Mesothelial cell of epicardium (in vitro differentiated cells): ENCODE data around the gene COL11A2. TPM values are rescaled to one million over a fixed set of nuclear protein-coding genes. Genes with fewer than 3 reads are reported as not detected.
A peak's percentile ranks its signal among the peaks of the same experiment; 100 is the strongest.
"Not testable (repeated sequence)": the region's sequence is repeated elsewhere in the genome, so short reads cannot be mapped to it uniquely, and the experiment has no call there.

ENCODE experiments used
- DNase-seq, 2 experiments: peaks; one replicate each; pipeline ENCODE4 v3.0.0; 2021; ENCODE audit warnings: low spot score in 2 of 2; ENCODE audit not compliant: unreplicated experiment in 2 of 2
- H3K27ac Mint-ChIP-seq: 2 replicates; pipeline ENCODE4 v1.8.0; 2021; ENCODE audit warnings: mixed read lengths
- H3K27me3 Mint-ChIP-seq: 2 replicates; pipeline ENCODE4 v1.8.0; 2021; ENCODE audit warnings: low read depth, mixed read lengths
- H3K36me3 Mint-ChIP-seq: 2 replicates; pipeline ENCODE4 v1.8.0; 2021; ENCODE audit warnings: mixed read lengths
- H3K4me1 Mint-ChIP-seq: 2 replicates; pipeline ENCODE4 v1.8.0; 2021; ENCODE audit warnings: mixed read lengths
- H3K4me3 Mint-ChIP-seq: 2 replicates; pipeline ENCODE4 v1.8.0; 2021; ENCODE audit warnings: mild to moderate bottlenecking, moderate library complexity, mixed read lengths
- H3K9me3 Mint-ChIP-seq: 2 replicates; pipeline ENCODE4 v1.8.0; 2021; ENCODE audit warnings: mixed read lengths
- CTCF ChIP-seq: fragments of 200-600 bp; sonication (generic); IDR thresholded peaks from one replicate; pipeline ENCODE4 v1.5.0; 2021; ENCODE audit warnings: antibody characterized with exemption; ENCODE audit not compliant: unreplicated experiment
- total RNA-seq: library from RNA; stranded (reverse); gene quantifications from 3 replicates; pipeline ENCODE4 v1.2.1, GENCODE V29; 2021

COL11A2 gene
- total RNA-seq = 12.6 to 14.4 TPM (median 14.2 TPM) in 3 replicates

GRCh38 chr6:33192105-33192646 lies at the start of gene COL11A2:
COL11A2 (minus strand) TSS chr6:33192467; CDS start chr6:33192240, 227 bp downstream.
- no peak for DNase-seq
- H3K9me3 Mint-ChIP-seq = no peaks in the 10 kb centered on the region
- peaks cover 14% of the 10 kb centered on the region for H3K4me1 Mint-ChIP-seq
- H3K27me3 Mint-ChIP-seq = peaks cover 13% of the 10 kb centered on the region
- TF ChIP-seq CTCF = no peak
- H3K4me3 Mint-ChIP-seq = peak within 1 kb of the TSS; percentile 70
- H3K36me3 Mint-ChIP-seq = peaks cover 13% of the 10 kb centered on the region
- H3K27ac Mint-ChIP-seq = no peak within 1 kb of the TSS

- no peak for TF ChIP-seq CTCF
- no peak for DNase-seq
- Mint-ChIP-seq H3K9me3 (no peaks in the 10 kb centered on the region), H3K27me3 (peaks cover 48% of the 10 kb centered on the region), H3K36me3 (no peaks in the 10 kb centered on the region), H3K27ac (no peak overlapping the region), H3K4me3 (no peak overlapping the region), H3K4me1 (no peaks in the 10 kb centered on the region)
These were observed 49.7 kb upstream of the COL11A2 start for GRCh38 chr6:33241968-33242367.

GRCh38 chr6:33237741-33238140 lies 45.5 kb upstream of the COL11A2 start:
- H3K4me3 Mint-ChIP-seq = no peak overlapping the region
- H3K27ac Mint-ChIP-seq = no peak overlapping the region
- peaks cover 12% of the 10 kb centered on the region for H3K4me1 Mint-ChIP-seq
- peaks cover 26% of the 10 kb centered on the region for H3K27me3 Mint-ChIP-seq
- no peak for TF ChIP-seq CTCF
- H3K36me3 Mint-ChIP-seq = no peaks in the 10 kb centered on the region
- no peaks in the 10 kb centered on the region for H3K9me3 Mint-ChIP-seq
- no peak for DNase-seq

GRCh38 chr6:33236852-33237251 lies 44.6 kb upstream of the COL11A2 start:
- H3K36me3 Mint-ChIP-seq = no peaks in the 10 kb centered on the region
- H3K9me3 Mint-ChIP-seq = no peaks in the 10 kb centered on the region
- DNase-seq = no peak
- no peak overlapping the region for H3K27ac Mint-ChIP-seq
- TF ChIP-seq CTCF = no peak
- peaks cover 12% of the 10 kb centered on the region for H3K4me1 Mint-ChIP-seq
- H3K4me3 Mint-ChIP-seq = no peak overlapping the region
- peaks cover 18% of the 10 kb centered on the region for H3K27me3 Mint-ChIP-seq

GRCh38 chr6:33236328-33236727 lies 44.1 kb upstream of the COL11A2 start:
- TF ChIP-seq CTCF = no peak
- Mint-ChIP-seq H3K27ac (no peak overlapping the region), H3K4me3 (no peak overlapping the region), H3K36me3 (no peaks in the 10 kb centered on the region), H3K9me3 (no peaks in the 10 kb centered on the region), H3K4me1 (peaks cover 12% of the 10 kb centered on the region), H3K27me3 (peaks cover 19% of the 10 kb centered on the region)
- no peak for DNase-seq

- Mint-ChIP-seq H3K27me3 (peaks cover 14% of the 10 kb centered on the region), H3K27ac (peak overlapping the region; percentile 60), H3K9me3 (no peaks in the 10 kb centered on the region), H3K36me3 (no peaks in the 10 kb centered on the region), H3K4me3 (no peak overlapping the region), H3K4me1 (peaks cover 12% of the 10 kb centered on the region)
- DNase-seq = no peak
- TF ChIP-seq CTCF = no peak
These were observed 43.0 kb upstream of the COL11A2 start for GRCh38 chr6:33235221-33235634.

- DNase-seq, H3K36me3 Mint-ChIP-seq, H3K4me1 Mint-ChIP-seq, H3K4me3 Mint-ChIP-seq, H3K27ac Mint-ChIP-seq, H3K9me3 Mint-ChIP-seq: not testable (repeated sequence)
- H3K27me3 Mint-ChIP-seq = peaks cover 62% of the 10 kb centered on the region
These were observed 34.3 kb upstream of the COL11A2 start for GRCh38 chr6:33226503-33227120.
